Caco-2 (cell line): ENCODE results near the gene SETD3. TPM values are rescaled to one million over a fixed set of nuclear protein-coding genes. Genes with fewer than 3 reads are reported as not detected.

Experiments
- BruUV-seq: library from RNA; stranded (reverse); fragments of 400-500 nt; replicated peaks from 2 replicates; lab custom pipeline; 2021; lab: Mats Ljungman, UMichigan
- CTCF ChIA-PET: fragments of 300-600 bp; sonication (Branson Sonifier 250); formaldehyde crosslinking; loops from one replicate; lab custom pipeline; 2022; ENCODE audit warnings: antibody characterized with exemption; lab: Charles Lee
- POLR2A ChIA-PET: fragments of 300-600 bp; sonication (Branson Sonifier 250); formaldehyde crosslinking; loops from one replicate; lab custom pipeline; 2022; ENCODE audit warnings: antibody characterized with exemption; lab: Charles Lee
- DNase-seq, 2 experiments: peaks; one replicate each; pipeline versions ENCODE4 v3.0.0 to v3.0.0-alpha.2; 2020 to 2022
- H3K27me3 ChIP-seq: replicated peaks from 2 replicates; pipeline ENCODE4 v1.6.0; 2011; ENCODE audit warnings: low read length; ENCODE audit not compliant: control insufficient read depth, insufficient read depth
- H3K36me3 ChIP-seq: 2 replicates; pipeline ENCODE4 v1.5.1; 2011; ENCODE audit warnings: low read length; ENCODE audit not compliant: control insufficient read depth, insufficient read depth
- H3K4me1 ChIP-seq: fragments of 250-450 bp; sonication (Bioruptor Pico); 2 replicates; pipeline ENCODE4 v1.5.1; 2020; ENCODE audit warnings: mild to moderate bottlenecking
- H3K4me3 ChIP-seq: 2 replicates; pipeline ENCODE4 v1.5.1; 2011; ENCODE audit warnings: low read depth, mild to moderate bottlenecking, control low read depth, low read length
- H3K9me3 ChIP-seq: fragments of 250-450 bp; sonication (Bioruptor Pico); 2 replicates; pipeline ENCODE4 v1.5.1; 2020; ENCODE audit warnings: mild to moderate bottlenecking, moderate library complexity
- H3K27ac Mint-ChIP-seq: one replicate; pipeline ENCODE4 v1.8.0; 2022; ENCODE audit warnings: mixed read lengths; ENCODE audit not compliant: unreplicated experiment
- H3K27me3 Mint-ChIP-seq: one replicate; pipeline ENCODE4 v1.8.0; 2022; ENCODE audit warnings: mixed read lengths; ENCODE audit not compliant: insufficient read depth, unreplicated experiment
- H3K36me3 Mint-ChIP-seq: one replicate; pipeline ENCODE4 v1.8.0; 2022; ENCODE audit warnings: mild to moderate bottlenecking, mixed read lengths; ENCODE audit not compliant: insufficient read depth, unreplicated experiment
- H3K4me1 Mint-ChIP-seq: one replicate; pipeline ENCODE4 v1.8.0; 2022; ENCODE audit warnings: low read depth, mixed read lengths; ENCODE audit not compliant: unreplicated experiment
- H3K4me3 Mint-ChIP-seq: one replicate; pipeline ENCODE4 v1.8.0; 2022; ENCODE audit warnings: mild to moderate bottlenecking, moderate library complexity, mixed read lengths; ENCODE audit not compliant: unreplicated experiment
- H3K9me3 Mint-ChIP-seq: one replicate; pipeline ENCODE4 v1.8.0; 2022; ENCODE audit warnings: mixed read lengths; ENCODE audit not compliant: unreplicated experiment
- CTCF ChIP-seq, 2 experiments: fragments of 200-600 bp in 1 of 2; IDR thresholded peaks; 1 replicate in 1 of 2; 2 replicates in 1 of 2; pipeline versions ENCODE4 v1.5.1 to v1.8.0; 2011 to 2022; ENCODE audit warnings: antibody characterized with exemption in 1 of 2, control low read depth in 1 of 2, inconsistent platforms in 1 of 2, low read depth in 1 of 2, low read length in 1 of 2, mild to moderate bottlenecking in 1 of 2, moderate library complexity in 1 of 2; ENCODE audit not compliant: insufficient read depth in 1 of 2, severe bottlenecking in 1 of 2, unreplicated experiment in 1 of 2
- intact Hi-C: fragments of 100-400 bp; cut with micrococcal nuclease; formaldehyde crosslinking; loops from one replicate; pipeline ENCODE4 v1.10.0; 2022; ENCODE audit not compliant: unreplicated experiment
- total RNA-seq: library from RNA; stranded (reverse); gene quantifications from 2 replicates; pipeline ENCODE4 v1.2.3, GENCODE V29; 2022

Gene SETD3
- total RNA-seq, 1 experiment from 2014 or later, result 74.3 TPM

- no TSS peak for BruUV-seq
- H3K4me3 Mint-ChIP-seq, result no peak overlapping the region
- no peaks in the 10 kb centered on the region for H3K36me3 ChIP-seq
- H3K36me3 Mint-ChIP-seq, result no peaks in the 10 kb centered on the region
- no peak overlapping the region for H3K4me3 ChIP-seq
- intact Hi-C loops, result no loop called here
- no peaks in the 10 kb centered on the region for H3K4me1 ChIP-seq
- POLR2A ChIA-PET, result no interaction called here
- no peaks in the 10 kb centered on the region for H3K9me3 ChIP-seq
- no peak for TF ChIP-seq CTCF (IDR thresholded peaks at IDR 0.05; ENCODE audit: insufficient read depth in 1 of 2, low read depth in 1 of 2, low read length in 1 of 2, severe bottlenecking in 1 of 2, unreplicated experiment in 1 of 2)
- CTCF ChIA-PET, result no interaction called here
- H3K9me3 Mint-ChIP-seq, result no peaks in the 10 kb centered on the region
- no peaks in the 10 kb centered on the region for H3K27me3 ChIP-seq
- no peak for DNase-seq
- H3K27me3 Mint-ChIP-seq, result peaks cover 2% of the 10 kb centered on the region
- H3K27ac Mint-ChIP-seq, result no peak overlapping the region
- H3K4me1 Mint-ChIP-seq, result no peaks in the 10 kb centered on the region
Observed at GRCh38 chr14:99356031-99356608, 124.5 kb downstream of the SETD3 start.

GRCh38 chr14:99354166-99354875 is 126.3 kb downstream of the SETD3 start:
- CTCF ChIA-PET, result interaction anchor here (1.4 kb wide), 1 partner anchor 34 kb away, joined by 3 read pairs; no protein-coding TSS in a partner anchor
- Histone ChIP-seq H3K4me3 (no peak overlapping the region), H3K36me3 (no peaks in the 10 kb centered on the region), H3K9me3 (no peaks in the 10 kb centered on the region), H3K27me3 (no peaks in the 10 kb centered on the region), H3K4me1 (no peaks in the 10 kb centered on the region)
- Mint-ChIP-seq H3K4me1 (no peaks in the 10 kb centered on the region), H3K4me3 (no peak overlapping the region), H3K27ac (no peak overlapping the region), H3K27me3 (peaks cover 2% of the 10 kb centered on the region), H3K36me3 (no peaks in the 10 kb centered on the region), H3K9me3 (no peaks in the 10 kb centered on the region)
- POLR2A ChIA-PET, result no interaction called here
- intact Hi-C loops, result no loop called here
- BruUV-seq, result no TSS peak
- TF ChIP-seq CTCF (IDR thresholded peaks at IDR 0.05; ENCODE audit: insufficient read depth in 1 of 2, low read depth in 1 of 2, low read length in 1 of 2, severe bottlenecking in 1 of 2, unreplicated experiment in 1 of 2), result no peak
- no peak for DNase-seq

- CTCF ChIA-PET, result no interaction called here
- no peaks in the 10 kb centered on the region for H3K4me1 Mint-ChIP-seq
- intact Hi-C loops, result no loop called here
- peaks cover 2% of the 10 kb centered on the region for H3K27me3 Mint-ChIP-seq
- no peak for TF ChIP-seq CTCF (IDR thresholded peaks at IDR 0.05; ENCODE audit: insufficient read depth in 1 of 2, low read depth in 1 of 2, low read length in 1 of 2, severe bottlenecking in 1 of 2, unreplicated experiment in 1 of 2)
- Histone ChIP-seq H3K4me3 (no peak overlapping the region), H3K4me1 (no peaks in the 10 kb centered on the region), H3K27me3 (no peaks in the 10 kb centered on the region), H3K36me3 (no peaks in the 10 kb centered on the region), H3K9me3 (no peaks in the 10 kb centered on the region)
- DNase-seq, result no peak
- no peak overlapping the region for H3K27ac Mint-ChIP-seq
- POLR2A ChIA-PET, result no interaction called here
- H3K9me3 Mint-ChIP-seq, result no peaks in the 10 kb centered on the region
- H3K4me3 Mint-ChIP-seq, result no peak overlapping the region
- no peaks in the 10 kb centered on the region for H3K36me3 Mint-ChIP-seq
- BruUV-seq, result no TSS peak
Observed at GRCh38 chr14:99352688-99353280, 127.9 kb downstream of the SETD3 start.
